HCT116 (cell line): Measurements from ENCODE around the gene RPRD1B. TPM values are rescaled to one million over a fixed set of nuclear protein-coding genes. Genes with fewer than 3 reads are reported as not detected.

Source experiments
- ATAC-seq: fragments of 200-7000 bp; cut with Tn5 transposase; 2 replicates; pipeline ENCODE4 v1.9.1; 2020; ENCODE audit warnings: mild to moderate bottlenecking, moderate library complexity
- BruUV-seq: library from RNA; stranded (reverse); fragments of 400-500 nt; replicated peaks from 2 replicates; lab custom pipeline; 2021; lab: Mats Ljungman, UMichigan
- CTCF ChIA-PET: fragments of 300-600 bp; sonication (Branson Sonifier 250); formaldehyde crosslinking; loops from one replicate; lab custom pipeline; 2021; ENCODE audit warnings: antibody characterized with exemption; lab: Charles Lee
- POLR2A ChIA-PET: fragments of 300-600, 350-600 bp; sonication (Branson Sonifier 250); formaldehyde crosslinking; loops from one replicate; lab custom pipeline; 2021; ENCODE audit warnings: antibody characterized with exemption; lab: Charles Lee
- RAD21 ChIA-PET, 2 experiments: fragments of 300-600 bp; sonication (Branson Sonifier 250); formaldehyde crosslinking; loops; one replicate each; lab custom pipeline; 2023; ENCODE audit warnings: low total read pairs in 2 of 2; ENCODE audit not compliant: uncharacterized antibody in 2 of 2, unreplicated experiment in 2 of 2, low non-redundant PET in 1 of 2; lab: Charles Lee
- DNase-seq: peaks from one replicate; pipeline ENCODE4 v3.0.0-alpha.2; 2010; ENCODE audit warnings: low read depth, low spot score
- H2AFZ ChIP-seq: fragments of 200-600 bp; shearing (Covaris generic), sonication (generic); 2 replicates; pipeline ENCODE4 v1.6.1; 2017; ENCODE audit warnings: low read depth, mixed run types, mixed read lengths, antibody characterized with exemption, low read length; ENCODE audit not compliant: poor library complexity, severe bottlenecking
- H3K27ac ChIP-seq: 2 replicates; pipeline ENCODE4 v1.5.1; 2012; ENCODE audit warnings: low read depth, low read length
- H3K27me3 ChIP-seq: fragments of 200-600 bp; sonication (generic); 2 replicates; pipeline ENCODE4 v1.6.1; 2016; ENCODE audit warnings: mixed run types, low read length, mixed read lengths; ENCODE audit not compliant: insufficient read depth
- H3K36me3 ChIP-seq, 2 experiments: fragments of 200-500 bp in 1 of 2; fragments of 200-600 bp in 1 of 2; sonication (Bioruptor generic) in 1 of 2; sonication (generic) in 1 of 2; 2 replicates each; pipeline versions ENCODE4 v1.5.1 to v1.6.1; 2014 to 2016; ENCODE audit warnings: low read length in 2 of 2, inconsistent platforms in 1 of 2, mixed read lengths in 1 of 2, mixed run types in 1 of 2; ENCODE audit not compliant: insufficient read depth in 2 of 2, control insufficient read depth in 1 of 2
- H3K4me1 ChIP-seq, 2 experiments: fragments of 200-600 bp in 1 of 2; sonication (generic) in 1 of 2; 2 replicates each; pipeline versions ENCODE4 v1.5.1 to v1.6.1; 2012 to 2017; ENCODE audit warnings: low read length in 2 of 2, inconsistent platforms in 1 of 2, mild to moderate bottlenecking in 1 of 2, mixed read lengths in 1 of 2, mixed run types in 1 of 2, moderate library complexity in 1 of 2; ENCODE audit not compliant: insufficient read depth in 2 of 2, control insufficient read depth in 1 of 2
- H3K4me2 ChIP-seq: fragments of 200-600 bp; sonication (generic); 2 replicates; pipeline ENCODE4 v1.6.1; 2017; ENCODE audit warnings: mixed run types, low read length, mixed read lengths
- H3K4me3 ChIP-seq, 2 experiments: fragments of 200-600 bp in 1 of 2; sonication (generic) in 1 of 2; replicated peaks in 1 of 2; 2 replicates each; pipeline ENCODE4 v1.5.1; 2011 to 2016; ENCODE audit warnings: low read length in 2 of 2, control low read depth in 1 of 2, low read depth in 1 of 2, mild to moderate bottlenecking in 1 of 2, mixed read lengths in 1 of 2, mixed run types in 1 of 2
- H3K79me2 ChIP-seq: fragments of 200-600 bp; sonication (generic); 2 replicates; pipeline ENCODE4 v1.6.1; 2017; ENCODE audit warnings: mild to moderate bottlenecking, mixed run types, low read length, moderate library complexity, mixed read lengths; ENCODE audit not compliant: insufficient read depth
- H3K9ac ChIP-seq: fragments of 200-600 bp; sonication (generic); 2 replicates; pipeline ENCODE4 v1.6.1; 2016; ENCODE audit warnings: low read length, mixed read lengths
- H3K9me2 ChIP-seq: fragments of 200-600 bp; sonication (generic), shearing (Covaris generic); 2 replicates; pipeline ENCODE4 v1.6.1; 2017; ENCODE audit warnings: mixed run types, mild to moderate bottlenecking, moderate library complexity; ENCODE audit not compliant: insufficient read depth
- H3K9me3 ChIP-seq, 2 experiments: fragments of 200-500 bp in 1 of 2; fragments of 200-600 bp in 1 of 2; sonication (Bioruptor generic) in 1 of 2; sonication (generic) in 1 of 2; 2 replicates each; pipeline ENCODE4 v1.6.1; 2014 to 2017; ENCODE audit warnings: low read length in 2 of 2, mixed read lengths in 2 of 2, inconsistent platforms in 1 of 2, low read depth in 1 of 2, mild to moderate bottlenecking in 1 of 2, mixed run types in 1 of 2, moderate library complexity in 1 of 2; ENCODE audit not compliant: control insufficient read depth in 1 of 2, insufficient read depth in 1 of 2
- H4K20me1 ChIP-seq: fragments of 200-600 bp; sonication (generic), shearing (Covaris generic); 2 replicates; pipeline ENCODE4 v1.6.1; 2017; ENCODE audit warnings: mixed run types, mild to moderate bottlenecking, moderate library complexity; ENCODE audit not compliant: insufficient read depth
- CEBPB ChIP-seq: IDR thresholded peaks from 2 replicates; pipeline ENCODE4 v1.6.1; 2012; ENCODE audit warnings: low read depth
- EGR1 ChIP-seq: IDR thresholded peaks from 2 replicates; pipeline ENCODE4 v1.6.1; 2012; ENCODE audit warnings: low read depth
- ELF1 ChIP-seq: IDR thresholded peaks from 2 replicates; pipeline ENCODE4 v1.6.1; 2012; ENCODE audit warnings: low read depth, borderline replicate concordance
- EZH2phosphoT487 ChIP-seq: fragments of 200-600 bp; IDR thresholded peaks from 2 replicates; pipeline ENCODE4 v1.6.1; 2018; ENCODE audit warnings: antibody characterized with exemption, borderline replicate concordance
- FOSL1 ChIP-seq: IDR thresholded peaks from 2 replicates; pipeline ENCODE4 v1.6.1; 2012; ENCODE audit warnings: low read depth
- JUND ChIP-seq: IDR thresholded peaks from 2 replicates; pipeline ENCODE4 v1.6.1; 2012
- POLR2A ChIP-seq: IDR thresholded peaks from 2 replicates; pipeline ENCODE4 v1.7.0; 2011; ENCODE audit warnings: borderline replicate concordance; ENCODE audit not compliant: insufficient read depth, insufficient read length; ENCODE audit errors: extremely low read depth
- POLR2AphosphoS5 ChIP-seq: IDR thresholded peaks from 2 replicates; pipeline ENCODE4 v1.6.1; 2011; ENCODE audit warnings: mild to moderate bottlenecking, low read depth, low read length, moderate library complexity
- RAD21 ChIP-seq: IDR thresholded peaks from 2 replicates; pipeline ENCODE4 v1.6.1; 2012; ENCODE audit warnings: low read depth, mild to moderate bottlenecking
- SIN3A ChIP-seq: IDR thresholded peaks from 2 replicates; pipeline ENCODE4 v1.6.1; 2012; ENCODE audit warnings: low read depth
- TCF7L2 ChIP-seq: IDR thresholded peaks from 2 replicates; pipeline ENCODE4 v1.7.0; 2011; ENCODE audit warnings: borderline replicate concordance, inconsistent platforms; ENCODE audit not compliant: insufficient read depth, insufficient read length; ENCODE audit errors: extremely low read depth
- YY1 ChIP-seq: IDR thresholded peaks from 2 replicates; pipeline ENCODE4 v1.6.1; 2011; ENCODE audit warnings: low read length, low read depth, moderate library complexity, mild to moderate bottlenecking; ENCODE audit not compliant: insufficient replicate concordance; ENCODE audit errors: extremely low read depth
- ZFX ChIP-seq: fragments of 450-650 bp; IDR thresholded peaks from 2 replicates; pipeline ENCODE4 v1.6.1; 2017
- ZNF274 ChIP-seq: fragments of 200-500 bp; sonication (Bioruptor generic); IDR thresholded peaks from 2 replicates; pipeline ENCODE4 v1.6.1; 2014; ENCODE audit warnings: mild to moderate bottlenecking, low read depth, low read length, inconsistent platforms
- intact Hi-C: fragments of 100-400 bp; cut with micrococcal nuclease; formaldehyde crosslinking; loops from 2 replicates; pipeline ENCODE4 v1.10.0; 2022
- total RNA-seq: library from RNA; stranded (reverse); gene quantifications from one replicate; pipeline ENCODE4 v1.2.1, GENCODE V29; 2021; ENCODE audit not compliant: unreplicated experiment
- TF ChIP-seq, protein P1 (sequence below): IDR thresholded peaks from 2 replicates; pipeline ENCODE4 v1.6.1; 2012
- TF ChIP-seq, protein P2 (sequence below): IDR thresholded peaks from 2 replicates; pipeline ENCODE4 v1.6.1; 2012
- TF ChIP-seq, protein P3 (sequence below): IDR thresholded peaks from 2 replicates; pipeline ENCODE4 v1.6.1; 2011; ENCODE audit warnings: mild to moderate bottlenecking, low read length, moderate library complexity; ENCODE audit not compliant: insufficient replicate concordance; ENCODE audit errors: extremely low read depth

RPRD1B gene
- total RNA-seq, 1 experiment from 2014 or later, result 30.7 TPM

DNA sequence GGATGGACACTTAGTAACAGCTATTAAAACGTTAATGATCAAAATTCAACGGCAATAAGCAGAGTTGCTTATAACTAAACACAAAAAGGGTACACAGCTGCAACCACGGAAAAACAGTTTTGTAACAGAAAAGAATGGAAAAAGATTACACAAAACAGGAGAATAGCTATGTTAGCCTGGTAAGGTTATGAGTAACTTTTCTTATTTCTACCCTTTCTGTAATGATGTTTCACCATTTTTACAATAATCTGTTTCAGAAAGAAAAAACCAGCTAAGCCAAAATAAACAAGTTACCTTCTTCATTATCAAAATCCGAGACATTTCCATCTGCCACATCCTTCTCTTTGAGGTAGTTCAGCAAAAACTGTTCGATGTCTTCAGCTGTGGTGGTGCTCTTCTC is 27.6 kb upstream of the RPRD1B start:
- no peaks in the 10 kb centered on the region for H3K4me1 ChIP-seq
- ChIA-PET POLR2A (no interaction called here), RAD21 (no interaction called here), CTCF (interaction anchor here (0.9 kb wide), 1 partner anchor 10 kb away, joined by 3 read pairs; no protein-coding TSS in a partner anchor)
- no peak overlapping the region for H2AFZ ChIP-seq
- TF ChIP-seq RAD21, result no peak
- TF ChIP-seq TCF7L2, result no peak
- TF ChIP-seq ZNF274, result no peak
- TF ChIP-seq POLR2AphosphoS5, result no peak
- no peak for TF ChIP-seq YY1
- TF ChIP-seq ELF1, result no peak
- TF ChIP-seq FOSL1, result no peak
- H3K36me3 ChIP-seq, result peaks cover 22 to 36% of the 10 kb centered on the region in 2 experiments
- peaks cover 8% of the 10 kb centered on the region for H4K20me1 ChIP-seq
- intact Hi-C loops, result no loop called here
- BruUV-seq, result no TSS peak
- H3K9me2 ChIP-seq, result no peaks in the 10 kb centered on the region
- ATAC-seq, result no peak
- H3K9ac ChIP-seq, result no peak overlapping the region
- H3K9me3 ChIP-seq, result no peaks in the 10 kb centered on the region
- H3K27me3 ChIP-seq, result no peaks in the 10 kb centered on the region
- H3K79me2 ChIP-seq, result peaks cover 57% of the 10 kb centered on the region
- no peak for DNase-seq
- H3K27ac ChIP-seq, result no peak overlapping the region
- H3K4me2 ChIP-seq, result no peak overlapping the region
- no peak overlapping the region for H3K4me3 ChIP-seq

DNA sequence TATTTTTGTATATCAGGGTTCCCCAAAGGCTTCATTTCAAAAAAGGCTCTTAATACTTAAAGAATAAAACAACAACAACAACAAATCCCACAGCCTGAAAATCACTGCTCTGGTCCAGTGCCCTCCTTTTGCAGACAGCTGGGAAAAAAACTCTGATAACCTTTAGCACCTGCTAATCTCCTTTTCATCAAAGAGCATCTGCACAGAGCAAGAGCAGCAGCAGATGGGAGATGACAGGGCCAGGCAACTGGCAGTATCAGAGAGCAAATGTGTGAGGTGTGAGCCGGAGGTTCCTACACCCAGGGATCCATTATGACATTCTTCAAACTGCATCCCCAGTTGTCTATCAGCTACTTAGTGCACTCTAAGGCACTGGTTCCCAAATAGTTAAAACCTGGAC is 26.0 kb upstream of the RPRD1B start:
- ChIA-PET POLR2A (no interaction called here), CTCF (no interaction called here), RAD21 (no interaction called here)
- no peaks in the 10 kb centered on the region for H3K4me1 ChIP-seq
- H3K9me2 ChIP-seq, result no peaks in the 10 kb centered on the region
- H2AFZ ChIP-seq, result no peak overlapping the region
- intact Hi-C loops, result no loop called here
- H3K27me3 ChIP-seq, result no peaks in the 10 kb centered on the region
- H3K9ac ChIP-seq, result no peak overlapping the region
- H3K79me2 ChIP-seq, result peaks cover 73% of the 10 kb centered on the region
- no peak overlapping the region for H3K4me3 ChIP-seq
- H3K27ac ChIP-seq, result no peak overlapping the region
- H3K4me2 ChIP-seq, result no peak overlapping the region
- peaks cover 9% of the 10 kb centered on the region for H4K20me1 ChIP-seq
- no peaks in the 10 kb centered on the region for H3K9me3 ChIP-seq
- ATAC-seq (no peak), DNase-seq (no peak)
- peaks cover 16 to 34% of the 10 kb centered on the region in 2 experiments for H3K36me3 ChIP-seq
- BruUV-seq, result no TSS peak
- TF ChIP-seq, protein P1, sequence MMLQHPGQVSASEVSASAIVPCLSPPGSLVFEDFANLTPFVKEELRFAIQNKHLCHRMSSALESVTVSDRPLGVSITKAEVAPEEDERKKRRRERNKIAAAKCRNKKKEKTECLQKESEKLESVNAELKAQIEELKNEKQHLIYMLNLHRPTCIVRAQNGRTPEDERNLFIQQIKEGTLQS, result no peak
- TF ChIP-seq POLR2AphosphoS5 (no peak), YY1 (no peak), ZNF274 (no peak), POLR2A (no peak), TCF7L2 (no peak), JUND (no peak), CEBPB (no peak), SIN3A (no peak), EGR1 (no peak), ELF1 (no peak), ZFX (no peak), RAD21 (no peak), FOSL1 (no peak), EZH2phosphoT487 (no peak)
- TF ChIP-seq, protein P2, sequence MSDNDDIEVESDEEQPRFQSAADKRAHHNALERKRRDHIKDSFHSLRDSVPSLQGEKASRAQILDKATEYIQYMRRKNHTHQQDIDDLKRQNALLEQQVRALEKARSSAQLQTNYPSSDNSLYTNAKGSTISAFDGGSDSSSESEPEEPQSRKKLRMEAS, result no peak
- TF ChIP-seq, protein P3, sequence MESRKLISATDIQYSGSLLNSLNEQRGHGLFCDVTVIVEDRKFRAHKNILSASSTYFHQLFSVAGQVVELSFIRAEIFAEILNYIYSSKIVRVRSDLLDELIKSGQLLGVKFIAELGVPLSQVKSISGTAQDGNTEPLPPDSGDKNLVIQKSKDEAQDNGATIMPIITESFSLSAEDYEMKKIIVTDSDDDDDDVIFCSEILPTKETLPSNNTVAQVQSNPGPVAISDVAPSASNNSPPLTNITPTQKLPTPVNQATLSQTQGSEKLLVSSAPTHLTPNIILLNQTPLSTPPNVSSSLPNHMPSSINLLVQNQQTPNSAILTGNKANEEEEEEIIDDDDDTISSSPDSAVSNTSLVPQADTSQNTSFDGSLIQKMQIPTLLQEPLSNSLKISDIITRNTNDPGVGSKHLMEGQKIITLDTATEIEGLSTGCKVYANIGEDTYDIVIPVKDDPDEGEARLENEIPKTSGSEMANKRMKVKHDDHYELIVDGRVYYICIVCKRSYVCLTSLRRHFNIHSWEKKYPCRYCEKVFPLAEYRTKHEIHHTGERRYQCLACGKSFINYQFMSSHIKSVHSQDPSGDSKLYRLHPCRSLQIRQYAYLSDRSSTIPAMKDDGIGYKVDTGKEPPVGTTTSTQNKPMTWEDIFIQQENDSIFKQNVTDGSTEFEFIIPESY, result no peak
